NB4 (cell line): ENCODE data around the gene SCNN1A.
A peak's percentile ranks its signal among the peaks of the same experiment; 100 is the strongest.

Experiments
- CTCF ChIP-seq: IDR thresholded peaks from one replicate; pipeline ENCODE4 v1.5.1; 2012; ENCODE audit warnings: low read depth, low read length
- POLR2A ChIP-seq: IDR thresholded peaks from 2 replicates; pipeline ENCODE4 v1.6.1; 2011; ENCODE audit warnings: mild to moderate bottlenecking; ENCODE audit not compliant: insufficient read length; ENCODE audit errors: extremely low read depth

GRCh38 chr12:6336079-6336888 lies 39.1 kb downstream of the SCNN1A start:
- TF ChIP-seq CTCF (no peak), POLR2A (peak; percentile 33)
